ENCODE results near the gene LASP1NB.

LASP1NB gene

GRCh38 chr17:38888842-38889241 lies 36.6 kb upstream of the LASP1NB start:
- DNase-seq (ENCODE audit: low spot score) (no peak), FAIRE-seq (no peak), ATAC-seq (no peak)
- peaks cover 34% of the 10 kb centered on the region for H4K20me1 ChIP-seq (ENCODE audit: insufficient read depth, low read length)
- ChIA-PET POLR2A (interaction anchor here (1.2 to 1.4 kb wide), 2 partner anchors 18 to 35 kb away, joined by 3 to 9 read pairs; partner anchors contain the start of gene RPL23), CTCF (ENCODE audit: low intra/inter-chr PET ratio, low total read pairs) (no interaction called here)
- BruUV-seq (replicated peaks) = no TSS peak
- no peak overlapping the region for H3K27ac ChIP-seq (ENCODE audit: extremely low read length, insufficient read depth, low read length)
- no peaks in the 10 kb centered on the region for H3K9me3 ChIP-seq (ENCODE audit: low read length)
- peaks cover 32% of the 10 kb centered on the region for H3K79me2 ChIP-seq (ENCODE audit: insufficient read depth, low read length)
- in situ Hi-C loops (cut with HindIII; ENCODE audit: extremely low pct_ligation_motif_present, low pct_unique_long_range_greater_than_20kb) = no loop called here
- H3K4me3 ChIP-seq (replicated peaks in 1 of 3; ENCODE audit: insufficient read depth in 1 of 3, low read depth in 2 of 3, low read length in 3 of 3) = no peak overlapping the region
- no peaks in the 10 kb centered on the region for H3K27me3 ChIP-seq (ENCODE audit: control insufficient read depth in 1 of 2, insufficient read depth in 2 of 2, low read length in 2 of 2)
- peaks cover 59 to 89% of the 10 kb centered on the region in 2 experiments for H3K36me3 ChIP-seq (replicated peaks in 1 of 2; ENCODE audit: control insufficient read depth in 1 of 2, insufficient read depth in 2 of 2, low read length in 2 of 2)
- no peak overlapping the region for H2AFZ ChIP-seq (ENCODE audit: low read length)
- peaks cover 23% of the 10 kb centered on the region for H3K4me1 ChIP-seq (ENCODE audit: insufficient read depth, low read length)
- WGBS (ENCODE audit: low lambda C conversion rate) = 94% methylated on average over 9 of the region's 9 CpGs
- no peak overlapping the region for H3K9ac ChIP-seq (ENCODE audit: insufficient read depth, low read depth, low read length)
- TF ChIP-seq ZMYM3 (CRISPR knock-in tag; IDR thresholded peaks at IDR 0.05) (peak; percentile 41; the same call in 1 of the 2 replicates), ZNF629 (CRISPR knock-in tag; conservative IDR thresholded peaks at IDR 0.05) (peak; percentile 92), USF2 (IDR thresholded peaks at IDR 0.05; ENCODE audit: low read depth, low read length) (no peak), USF2 (CRISPR knock-in tag; IDR thresholded peaks at IDR 0.05; ENCODE audit: borderline replicate concordance) (no peak), ZNF768 (CRISPR knock-in tag; IDR thresholded peaks at IDR 0.05) (peak; percentile 70)
- no peak overlapping the region for H3K4me2 ChIP-seq (ENCODE audit: low read depth, low read length)
- intact Hi-C loops (cut with micrococcal nuclease; ENCODE audit: unreplicated experiment) = no loop called here

- FAIRE-seq = no peak
These were observed 35.5 kb upstream of the LASP1NB start for GRCh38 chr17:38889745-38890409.

More at GRCh38 chr17:38889745-38890409, 35.5 kb upstream of the LASP1NB start:
- WGBS (ENCODE audit: low lambda C conversion rate) = 98% methylated on average over 12 of the region's 12 CpGs
- no peak for DNase-seq (ENCODE audit: low spot score)
- CTCF ChIA-PET (ENCODE audit: low intra/inter-chr PET ratio, low total read pairs) = no interaction called here
- Histone ChIP-seq H4K20me1 (ENCODE audit: insufficient read depth, low read length) (peaks cover 30% of the 10 kb centered on the region), H3K4me2 (ENCODE audit: low read depth, low read length) (no peak overlapping the region), H3K27ac (ENCODE audit: extremely low read length, insufficient read depth, low read length) (no peak overlapping the region), H3K79me2 (ENCODE audit: insufficient read depth, low read length) (peaks cover 28% of the 10 kb centered on the region), H3K9me3 (ENCODE audit: low read length) (no peaks in the 10 kb centered on the region), H2AFZ (ENCODE audit: low read length) (no peak overlapping the region), H3K36me3 (replicated peaks in 1 of 2; ENCODE audit: control insufficient read depth in 1 of 2, insufficient read depth in 2 of 2, low read length in 2 of 2) (peaks cover 59 to 90% of the 10 kb centered on the region in 2 experiments), H3K27me3 (ENCODE audit: control insufficient read depth in 1 of 2, insufficient read depth in 2 of 2, low read length in 2 of 2) (no peaks in the 10 kb centered on the region), H3K9ac (ENCODE audit: insufficient read depth, low read depth, low read length) (no peak overlapping the region), H3K4me1 (ENCODE audit: insufficient read depth, low read length) (peaks cover 13% of the 10 kb centered on the region), H3K4me3 (replicated peaks in 1 of 3; ENCODE audit: insufficient read depth in 1 of 3, low read depth in 2 of 3, low read length in 3 of 3) (no peak overlapping the region)
- in situ Hi-C loops (cut with HindIII; ENCODE audit: extremely low pct_ligation_motif_present, low pct_unique_long_range_greater_than_20kb) = no loop called here
- intact Hi-C loops (cut with micrococcal nuclease; ENCODE audit: unreplicated experiment) = no loop called here
- ATAC-seq = no peak
- TF ChIP-seq SNAI1 (CRISPR knock-in tag; IDR thresholded peaks at IDR 0.05; ENCODE audit: borderline replicate concordance) = no peak
- no peak for TF ChIP-seq ZNF263 (CRISPR knock-in tag; IDR thresholded peaks at IDR 0.05)
- TF ChIP-seq ISL2 (CRISPR knock-in tag; IDR thresholded peaks at IDR 0.05) = no peak
- peak; percentile 20; the same call in 1 of the 2 replicates for TF ChIP-seq ZNF768 (CRISPR knock-in tag; IDR thresholded peaks at IDR 0.05)
- TF ChIP-seq DNMT3B (CRISPR knock-in tag; conservative IDR thresholded peaks at IDR 0.05) = no peak
- peak; percentile 14; the same call in 1 of the 2 replicates for TF ChIP-seq ZNF687 (CRISPR knock-in tag; IDR thresholded peaks at IDR 0.05)
- TF ChIP-seq AGO2 (optimal IDR thresholded peaks at IDR 0.05; ENCODE audit: low read depth, low read length) = peak; percentile 54
- TF ChIP-seq ZNF124 (CRISPR knock-in tag; IDR thresholded peaks at IDR 0.05) = no peak
- 0 out of 2 replicates have a peak, but pooled peaks have one; percentile 35 for TF ChIP-seq HES4 (CRISPR knock-in tag; IDR thresholded peaks at IDR 0.05; ENCODE audit: borderline replicate concordance)
- POLR2A ChIA-PET = no interaction called here
- BruUV-seq (replicated peaks) = no TSS peak

All from HepG2 (cell line).